K562 treated with DMSO at 1 percent for 24 hours (cell line): Measurements from ENCODE around the gene UMAD1. TPM values are rescaled to one million over a fixed set of nuclear protein-coding genes. Genes with fewer than 3 reads are reported as not detected.

Experiments used
- total RNA-seq: library from RNA; unstranded; fragments of 300-600 nt; gene quantifications from 2 replicates; pipeline ENCODE4 v1.2.3, GENCODE V29; 2022; ENCODE audit warnings: low read depth; ENCODE audit not compliant: insufficient read depth

The UMAD1 gene
- 13.7 and 14.9 TPM in 2 replicates for total RNA-seq

DNA sequence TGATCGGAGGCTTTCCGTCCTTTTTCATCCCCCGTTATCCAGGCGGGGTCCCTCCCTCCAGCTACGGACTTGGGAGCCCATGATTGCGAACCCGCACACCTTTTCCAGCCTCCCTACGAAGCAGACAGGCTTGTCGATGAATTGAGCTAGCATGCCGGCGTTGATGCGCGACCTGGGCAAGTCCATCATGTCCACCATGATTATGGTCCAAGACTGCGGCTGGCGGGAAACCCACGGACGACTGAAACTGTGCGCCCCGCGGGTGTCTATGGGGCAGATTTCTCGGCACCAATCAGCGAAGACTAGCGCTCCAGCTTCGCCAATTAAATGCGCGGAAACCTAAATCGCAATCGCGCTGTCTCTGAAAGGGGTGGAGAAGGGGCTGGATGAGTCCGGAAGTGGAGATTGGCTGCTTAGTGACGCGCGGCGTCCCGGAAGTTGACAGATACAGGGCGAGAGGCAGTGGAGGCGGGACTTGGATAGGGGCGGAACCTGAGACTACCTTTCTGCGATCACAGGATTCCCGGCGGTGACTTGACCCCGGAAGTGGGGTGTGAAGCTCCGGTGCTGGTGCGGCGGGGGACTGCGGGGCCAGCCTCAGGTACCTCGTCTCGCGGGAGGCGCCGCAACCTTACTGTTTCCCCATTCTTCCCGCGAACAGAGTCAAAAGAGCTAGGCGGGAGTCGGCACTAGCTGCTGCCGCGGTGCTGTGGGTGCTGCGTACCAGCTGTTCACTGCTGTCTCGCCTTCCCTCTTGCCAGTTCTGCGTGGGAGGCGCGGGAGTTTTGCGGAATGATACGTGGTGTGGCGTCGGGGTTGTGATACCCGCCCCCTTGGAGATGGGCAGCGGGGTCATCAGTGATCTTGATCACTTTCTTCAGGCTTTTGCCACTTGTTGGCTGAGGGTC, at the start of gene UMAD1:
UMAD1 (plus strand) TSS at position 532 of the 908 bp plus-strand sequence. CDS start 32,620 bp downstream, outside the sequence.

GRCh38 chr7:7718492-7718891, 77.9 kb downstream of the UMAD1 start, which contains the start of gene RPA3:
TSS of gene RPA3 (minus strand) at chr7:7718607. CDS start at chr7:7640418, 78,189 bp downstream.

Other genes with a start within 250 kb of the UMAD1 start
- gene COL28A1, start 104.9 kb upstream of the UMAD1 start, total RNA-seq = 0.31 TPM in 1 of 2 replicates, not detected in the other
- gene MIOS, start 73.9 kb upstream of the UMAD1 start, total RNA-seq = 12.2 and 18.5 TPM in 2 replicates
- gene RPA3, start 77.9 kb downstream of the UMAD1 start, total RNA-seq = 28.3 and 37.1 TPM in 2 replicates